Left forelimb (tissue), 1 donor: ENCODE results near the gene CLCF1.
"Not testable (repeated sequence)": the region's sequence is repeated elsewhere in the genome, so short reads cannot be mapped to it uniquely, and the experiment has no call there.

Experiments
- DNase-seq: peaks from one replicate; pipeline ENCODE4 v3.0.0-alpha.2; 2018; ENCODE audit warnings: low spot score

Gene CLCF1

DNA sequence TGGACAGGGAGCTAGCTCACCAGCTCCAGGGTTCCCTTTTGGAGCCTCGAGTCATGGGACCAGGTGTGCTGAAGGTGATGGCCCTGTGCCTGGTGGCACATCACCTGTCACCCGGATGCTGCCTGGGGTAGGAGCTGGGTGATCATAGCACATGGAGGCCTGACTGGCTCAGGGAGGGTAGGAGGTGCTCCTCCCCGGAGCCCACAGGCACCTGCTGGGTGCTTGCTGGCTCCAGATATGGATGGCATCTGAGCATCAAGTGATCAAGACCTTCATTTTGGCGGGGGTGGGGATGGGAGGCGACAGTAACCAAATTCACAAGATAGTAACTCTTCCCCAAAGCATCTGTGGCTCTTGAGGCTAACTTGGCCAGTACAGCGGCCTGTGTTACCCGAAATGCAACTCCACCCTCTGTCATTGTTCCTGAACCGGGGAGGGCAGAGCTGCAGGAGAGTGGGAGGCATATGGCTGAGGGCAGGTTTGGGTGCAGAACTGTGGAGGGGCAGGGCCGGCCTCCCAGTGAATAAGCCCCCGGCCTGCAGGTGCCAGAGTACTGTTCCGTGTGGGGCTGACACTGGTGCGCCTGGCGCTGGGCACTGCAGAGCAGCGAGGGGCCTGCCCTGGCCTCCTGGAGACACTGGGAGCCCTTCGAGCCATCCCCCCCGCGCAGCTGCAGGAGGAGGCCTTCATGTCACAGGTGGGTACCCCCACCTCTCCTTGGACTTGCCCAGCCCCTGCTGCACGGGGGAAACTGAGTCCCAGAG lies 35.2 kb upstream of the CLCF1 start:
- DNase-seq, result no peak

GRCh38 chr11:67407688-67408163 lies 34.3 kb upstream of the CLCF1 start:
- no peak for DNase-seq

DNA sequence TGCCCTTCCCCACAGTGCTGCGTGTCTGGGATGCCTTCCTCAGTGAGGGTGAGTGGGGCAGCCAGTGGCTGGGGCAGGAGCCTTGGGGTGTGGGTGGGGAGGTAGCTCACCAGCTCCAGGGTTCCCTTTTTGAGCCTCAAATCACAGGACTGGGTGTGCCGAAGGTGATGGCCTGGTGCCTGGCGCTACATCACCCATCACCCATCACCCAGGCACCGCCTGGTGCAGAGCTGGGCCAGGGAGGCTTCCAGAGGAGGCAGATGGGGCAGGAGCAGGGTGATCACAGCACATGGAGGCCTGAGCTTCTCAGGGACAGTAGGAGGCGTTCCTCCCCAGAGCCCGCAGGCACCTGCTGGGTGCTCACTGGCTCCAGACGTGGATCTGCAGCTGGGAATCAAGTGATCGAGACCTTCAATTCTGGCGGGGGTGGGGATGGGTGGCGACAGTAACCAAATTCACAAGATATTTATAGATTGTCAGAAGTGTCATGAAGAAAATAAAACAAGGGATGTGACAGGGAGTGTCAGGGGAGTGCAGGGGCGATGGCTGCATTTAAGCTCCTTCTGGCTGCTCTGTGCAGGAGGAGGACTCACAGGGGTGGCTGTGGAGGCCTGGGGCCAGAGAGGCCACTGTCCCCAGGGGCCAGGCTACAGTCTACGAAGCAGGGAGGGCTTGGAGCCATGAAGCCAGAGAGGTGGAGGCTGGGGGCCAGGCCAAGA lies 33.7 kb upstream of the CLCF1 start:
- no peak for DNase-seq

- DNase-seq, result no peak
These were observed 33.1 kb upstream of the CLCF1 start for GRCh38 chr11:67406420-67406968.

GRCh38 chr11:67405688-67406339 lies 32.4 kb upstream of the CLCF1 start:
- no peak for DNase-seq

DNA sequence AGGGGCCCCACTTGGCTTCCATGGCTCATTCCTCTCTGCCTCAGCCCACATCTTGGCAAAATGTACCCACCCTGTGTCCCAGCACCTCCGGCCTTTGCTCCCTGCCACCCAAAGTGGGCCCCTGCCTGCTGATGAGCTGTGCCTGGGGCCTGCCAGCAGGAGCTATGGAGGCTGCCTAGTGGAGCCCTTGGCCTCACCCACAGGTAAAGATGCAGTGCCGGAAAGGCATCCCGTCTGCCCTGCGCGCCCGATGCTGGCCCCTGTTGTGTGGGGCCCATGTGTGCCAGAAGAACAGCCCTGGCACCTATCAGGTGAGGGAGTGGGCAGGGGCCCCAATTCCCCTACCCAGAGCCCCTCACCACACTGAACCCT lies 31.8 kb upstream of the CLCF1 start:
- no peak for DNase-seq

DNA sequence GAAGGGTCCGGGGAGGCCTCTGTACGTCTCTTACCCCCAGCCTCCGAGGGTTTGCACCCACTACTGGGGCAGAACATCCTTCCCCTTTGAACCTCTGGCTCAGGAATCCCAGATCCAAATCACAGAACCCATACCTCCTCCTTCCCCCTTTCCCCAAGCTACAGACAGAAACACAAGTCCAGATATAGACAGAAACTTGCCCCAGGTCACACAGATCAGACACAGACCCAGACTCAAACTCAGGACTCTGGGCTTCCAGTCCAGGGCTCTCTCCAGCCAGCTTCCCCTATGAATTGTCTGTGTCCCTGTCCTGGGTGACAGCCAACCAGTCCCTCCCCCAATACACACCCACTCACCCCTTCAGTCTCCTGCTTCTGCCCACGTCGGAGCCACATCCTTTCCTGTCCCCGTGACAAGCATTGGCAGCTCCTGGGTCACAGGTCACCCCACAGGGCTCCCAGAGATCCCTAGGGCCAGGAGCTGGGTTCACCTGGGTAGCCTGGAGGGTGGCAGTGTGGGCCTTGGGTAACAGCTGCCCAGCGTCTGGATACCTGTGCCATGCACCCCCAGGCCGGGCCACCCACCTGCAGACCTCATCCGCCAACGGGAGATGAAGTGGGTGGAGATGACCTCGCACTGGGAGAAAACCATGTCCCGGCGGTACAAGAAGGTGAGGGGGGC lies 31.3 kb upstream of the CLCF1 start:
- DNase-seq, result no peak

DNA sequence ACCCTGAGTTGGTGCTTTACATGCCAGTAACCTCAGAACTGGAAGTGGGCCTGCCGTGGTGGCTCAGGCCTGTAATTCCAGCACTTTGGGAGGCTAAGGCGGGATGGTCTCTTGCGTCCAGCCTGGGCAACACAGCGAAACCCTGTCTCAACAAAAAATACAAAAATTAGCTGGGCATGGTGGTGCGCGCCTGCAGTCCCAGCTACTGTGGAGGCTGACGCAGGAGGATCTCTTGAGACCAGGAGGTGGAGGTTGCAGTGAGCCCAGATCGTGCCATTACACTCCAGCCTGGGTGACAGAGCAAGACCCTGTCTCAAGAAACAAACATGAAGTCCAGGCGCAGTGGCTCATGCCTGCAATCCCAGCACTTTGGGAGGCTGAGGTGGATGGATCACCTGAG lies 29.7 kb upstream of the CLCF1 start:
- not testable (repeated sequence) for DNase-seq

DNA sequence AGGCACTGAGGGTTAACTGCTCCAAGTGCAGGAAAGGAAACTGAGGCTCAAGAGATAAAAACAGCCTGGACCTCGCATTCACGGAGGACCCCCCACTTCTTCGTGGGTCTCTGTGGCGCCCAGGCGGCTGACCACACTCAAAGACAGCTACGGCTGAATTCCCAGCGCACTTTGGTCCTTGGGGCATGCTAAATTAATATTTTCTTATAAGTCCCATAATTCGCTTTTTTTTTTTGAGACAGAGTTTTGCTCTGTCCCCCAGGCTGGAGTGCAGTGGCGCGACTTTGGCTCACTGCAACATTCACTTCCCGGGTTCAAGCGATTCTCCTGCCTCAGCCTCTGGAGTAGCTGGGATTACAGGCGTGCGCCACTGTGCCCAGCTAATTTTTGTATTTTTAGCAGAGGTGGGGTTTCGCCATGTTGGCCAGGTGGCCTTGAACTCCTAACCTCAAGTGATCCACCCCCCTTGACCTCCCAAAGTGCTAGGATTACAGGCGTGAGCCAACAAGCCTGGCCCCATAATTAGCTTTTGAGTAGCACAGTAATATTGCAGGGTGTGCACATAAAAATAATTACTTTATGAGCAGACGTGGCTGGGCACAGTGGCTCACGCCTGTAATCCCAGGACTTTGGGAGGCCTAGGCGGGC lies 28.9 kb upstream of the CLCF1 start:
- DNase-seq, result not testable (repeated sequence)

DNA sequence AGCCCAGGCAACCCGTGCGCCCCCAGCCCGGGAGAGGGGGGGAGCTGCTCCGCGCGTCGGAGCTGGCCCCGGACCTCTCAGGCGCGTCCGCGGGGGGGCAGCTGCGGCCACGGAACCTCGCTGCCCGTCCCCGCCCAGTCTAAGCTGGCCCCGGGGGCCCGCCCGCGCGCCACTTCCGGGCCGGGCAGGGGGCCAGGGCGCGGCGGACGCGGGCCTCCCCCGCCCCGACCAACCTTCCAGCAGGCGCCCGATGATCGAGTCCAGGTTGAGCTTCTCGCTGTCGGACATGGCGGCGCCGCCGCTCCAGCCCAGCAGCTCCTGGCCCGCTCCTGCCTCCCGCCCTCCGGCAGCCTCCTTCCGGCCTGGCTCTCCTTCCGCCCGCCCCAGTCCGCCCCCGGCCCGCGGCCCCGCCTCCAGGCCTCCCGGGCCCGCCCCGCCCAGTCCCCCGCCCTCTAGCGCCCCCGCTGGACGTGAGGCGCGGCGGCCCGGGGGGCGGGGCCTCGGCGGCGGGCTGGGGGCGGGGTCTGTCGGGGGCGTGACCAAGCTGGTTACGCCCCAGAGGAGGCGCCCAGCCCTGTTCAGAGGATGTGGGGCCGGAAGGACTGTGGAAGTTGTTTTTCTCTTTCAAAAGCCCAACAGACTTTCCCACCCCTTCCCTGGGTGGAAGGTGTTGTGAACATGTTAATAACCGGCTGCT lies 28.2 kb upstream of the CLCF1 start, which contains the start of gene PPP1CA:
TSS of gene PPP1CA (minus strand) at position 364 of the 697 bp plus-strand sequence. CDS start at position 288, 76 bp downstream.
- peak; percentile 97 for DNase-seq

DNA sequence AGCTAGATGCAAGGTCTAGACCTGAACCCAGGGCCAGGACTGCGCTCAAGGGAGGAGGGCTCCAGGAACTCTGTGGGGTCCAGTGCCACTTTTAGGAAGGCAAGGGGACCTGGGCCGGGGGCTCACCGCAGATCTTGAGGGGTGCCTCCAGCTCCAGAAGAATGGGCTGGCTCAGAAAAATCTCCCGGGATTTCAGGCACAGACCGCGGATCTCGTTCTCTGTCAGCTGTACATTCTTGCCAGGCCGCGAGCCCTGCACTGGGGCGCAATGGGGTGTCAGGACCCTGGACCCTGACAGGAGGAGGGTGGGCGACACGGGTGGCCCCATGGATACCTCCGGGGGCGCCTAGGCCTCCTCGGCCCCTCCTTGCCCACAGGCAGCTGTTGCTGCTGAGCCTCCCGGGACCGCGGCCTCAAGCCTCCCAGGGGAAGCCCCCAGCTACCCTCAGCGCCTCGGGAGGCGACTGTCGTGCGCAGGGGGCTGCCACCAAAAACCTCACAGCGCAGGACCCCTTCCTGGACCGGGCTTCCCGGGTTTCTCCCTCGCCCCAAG lies 27.6 kb upstream of the CLCF1 start:
- DNase-seq, result no peak

DNA sequence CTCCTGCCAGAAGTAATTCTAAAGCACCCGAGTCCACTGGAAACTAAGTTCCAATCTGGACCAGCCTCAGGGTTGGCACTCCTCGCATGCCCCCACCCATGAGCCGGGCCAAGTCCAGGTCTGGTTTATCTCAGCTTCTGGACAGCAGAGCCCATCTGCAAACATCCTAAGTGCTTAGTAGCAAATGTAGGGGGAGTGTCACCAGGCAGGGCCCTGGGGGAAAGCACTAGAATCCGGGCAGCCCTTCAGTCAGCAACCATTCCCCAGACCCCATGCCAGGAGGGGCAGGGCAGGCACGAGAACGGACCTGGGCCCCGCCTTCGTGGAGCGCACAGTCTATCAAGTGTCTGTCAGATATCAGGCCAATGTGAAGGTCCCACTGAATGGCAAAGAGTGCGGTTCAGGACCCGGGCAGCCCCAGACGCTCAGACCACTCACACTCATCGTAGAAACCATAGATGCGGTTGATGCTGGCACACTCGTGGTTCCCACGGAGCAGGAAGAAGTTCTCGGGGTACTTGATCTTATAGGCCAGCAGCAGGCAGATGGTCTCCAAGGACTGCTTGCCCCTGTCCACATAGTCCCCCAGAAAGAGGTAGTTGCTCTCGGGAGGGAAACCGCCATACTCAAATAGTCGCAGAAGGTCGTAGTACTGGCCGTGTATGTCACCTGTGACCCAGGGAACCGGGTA lies 27.0 kb upstream of the CLCF1 start:
- DNase-seq, result no peak

- no peak for DNase-seq
These were observed 25.5 kb upstream of the CLCF1 start for GRCh38 chr11:67398661-67399563.

- DNase-seq, result no peak
These were observed 24.7 kb upstream of the CLCF1 start for GRCh38 chr11:67397986-67398660.

GRCh38 chr11:67397536-67397935 lies 24.1 kb upstream of the CLCF1 start:
- DNase-seq, result no peak

DNA sequence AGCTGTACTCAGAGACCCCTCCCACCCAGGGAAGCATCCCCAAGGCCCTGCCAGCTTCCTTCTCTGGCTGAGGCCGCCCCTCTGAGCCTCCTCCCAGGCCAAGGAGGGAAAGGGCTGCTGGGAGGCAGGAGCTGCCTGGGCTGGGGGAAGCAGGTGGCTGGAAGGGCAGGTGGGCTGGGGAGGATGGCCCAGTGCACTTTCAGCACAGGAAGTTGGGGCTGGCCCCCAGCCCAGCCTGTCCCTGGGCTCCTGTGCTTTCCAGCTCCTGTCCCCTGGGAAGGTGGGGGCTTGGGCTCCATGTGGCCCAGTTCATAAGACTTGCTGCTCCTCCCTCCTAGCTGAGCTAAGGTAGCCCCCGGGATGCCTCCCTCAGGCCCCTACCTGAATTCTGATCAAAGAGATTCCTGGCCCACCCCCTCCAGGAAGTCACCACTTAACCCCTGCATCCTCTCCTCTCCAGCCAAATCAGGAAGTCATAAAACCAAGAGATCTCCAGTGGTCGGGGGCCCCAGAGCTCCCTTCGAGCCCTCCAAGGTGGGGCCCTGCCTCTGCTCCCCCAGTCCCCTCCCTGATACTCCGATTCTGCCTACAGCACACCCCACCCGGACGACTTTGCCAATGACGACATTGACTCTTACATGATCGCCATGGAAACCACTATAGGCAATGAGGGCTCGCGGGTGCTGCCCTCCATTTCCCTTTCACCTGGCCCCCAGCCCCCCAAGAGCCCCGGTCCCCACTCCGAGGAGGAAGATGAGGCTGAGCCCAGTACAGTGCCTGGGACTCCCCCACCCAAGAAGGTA lies 23.4 kb upstream of the CLCF1 start:
- DNase-seq, result no peak

GRCh38 chr11:67396259-67396581 lies 22.8 kb upstream of the CLCF1 start:
- DNase-seq, result no peak
